Measurements from ENCODE around the gene STPG2. TPM values are rescaled to one million over a fixed set of nuclear protein-coding genes. Genes with fewer than 3 reads are reported as not detected.

Gene STPG2
- total RNA-seq, 1 experiment from 2014 or later, result 0.20 TPM

- Histone ChIP-seq H3K79me1 (ENCODE audit: insufficient read depth, low read depth, low read length, poor library complexity, severe bottlenecking) (no peaks in the 10 kb centered on the region), H3K23ac (ENCODE audit: insufficient read length, low read depth, low read length) (no peak overlapping the region), H3K27ac (ENCODE audit: insufficient read length, low read depth, low read length) (no peak overlapping the region)
These were observed 205.1 kb downstream of the STPG2 start for GRCh38 chr4:97938141-97938540.

More at GRCh38 chr4:97938141-97938540, 205.1 kb downstream of the STPG2 start:
- Histone ChIP-seq H4K91ac (ENCODE audit: insufficient read length, low read depth, low read length) (no peak overlapping the region), H4K5ac (ENCODE audit: insufficient read length, low read depth, low read length) (no peak overlapping the region), H3K56ac (ENCODE audit: insufficient read length, low read depth, low read length) (no peak overlapping the region), H2BK15ac (ENCODE audit: low read depth, low read length) (no peak overlapping the region), H2AK5ac (ENCODE audit: insufficient read length, low read length) (no peak overlapping the region), H3T11ph (ENCODE audit: low read length) (no peak overlapping the region), H3K23me2 (ENCODE audit: insufficient read length, low read depth, low read length, poor library complexity, severe bottlenecking) (no peaks in the 10 kb centered on the region), H2BK12ac (ENCODE audit: insufficient read length, low read depth, low read length) (no peak overlapping the region), H3K27me3 (ENCODE audit: insufficient read depth, low read length) (no peaks in the 10 kb centered on the region), H2BK5ac (ENCODE audit: insufficient read length, low read length) (no peak overlapping the region), H2BK20ac (ENCODE audit: low read depth, low read length, poor library complexity, severe bottlenecking) (no peak overlapping the region), H4K8ac (replicated peaks; ENCODE audit: insufficient read length, low read depth, low read length) (no peak overlapping the region), H3K18ac (ENCODE audit: insufficient read length, low read depth, low read length) (no peak overlapping the region), H4K20me1 (ENCODE audit: control insufficient read depth, insufficient read depth, insufficient read length) (no peaks in the 10 kb centered on the region), H3K9me3 (ENCODE audit: control insufficient read depth, low read depth, low read length) (no peaks in the 10 kb centered on the region), H3K79me2 (ENCODE audit: insufficient read depth, low read length) (no peaks in the 10 kb centered on the region), H3K14ac (ENCODE audit: insufficient read depth, low read length) (no peak overlapping the region), H3K4me2 (ENCODE audit: insufficient read depth, insufficient read length, low read length) (no peak overlapping the region), H3K4ac (ENCODE audit: low read depth, low read length) (no peak overlapping the region), H2BK120ac (ENCODE audit: low read depth, low read length, poor library complexity, severe bottlenecking) (no peak overlapping the region), H2AFZ (ENCODE audit: low read length) (no peak overlapping the region), H3K9ac (ENCODE audit: extremely low read depth, insufficient read length, low read length) (no peak overlapping the region), H3K4me1 (ENCODE audit: insufficient read depth, low read length) (no peaks in the 10 kb centered on the region)
- Mint-ChIP-seq H3K9me3 (peaks cover 13 to 18% of the 10 kb centered on the region in 2 experiments), H3K4me3 (no peak overlapping the region), H3K4me1 (no peaks in the 10 kb centered on the region), H3K36me3 (ENCODE audit: insufficient read depth in 1 of 3, low read depth in 3 of 3) (peaks cover 8 to 15% (median 10%) of the 10 kb centered on the region in 3 experiments; a peak in 6 of 7 replicates), H3K27ac (no peak overlapping the region), H3K27me3 (ENCODE audit: low read depth) (no peaks in the 10 kb centered on the region)
- WGBS (ENCODE audit: extremely low coverage, insufficient read length, low lambda C conversion rate), result no CpG with 5 or more reads among the region's 7 CpGs
- DNase-seq, result no peak
- TF ChIP-seq, protein P1, sequence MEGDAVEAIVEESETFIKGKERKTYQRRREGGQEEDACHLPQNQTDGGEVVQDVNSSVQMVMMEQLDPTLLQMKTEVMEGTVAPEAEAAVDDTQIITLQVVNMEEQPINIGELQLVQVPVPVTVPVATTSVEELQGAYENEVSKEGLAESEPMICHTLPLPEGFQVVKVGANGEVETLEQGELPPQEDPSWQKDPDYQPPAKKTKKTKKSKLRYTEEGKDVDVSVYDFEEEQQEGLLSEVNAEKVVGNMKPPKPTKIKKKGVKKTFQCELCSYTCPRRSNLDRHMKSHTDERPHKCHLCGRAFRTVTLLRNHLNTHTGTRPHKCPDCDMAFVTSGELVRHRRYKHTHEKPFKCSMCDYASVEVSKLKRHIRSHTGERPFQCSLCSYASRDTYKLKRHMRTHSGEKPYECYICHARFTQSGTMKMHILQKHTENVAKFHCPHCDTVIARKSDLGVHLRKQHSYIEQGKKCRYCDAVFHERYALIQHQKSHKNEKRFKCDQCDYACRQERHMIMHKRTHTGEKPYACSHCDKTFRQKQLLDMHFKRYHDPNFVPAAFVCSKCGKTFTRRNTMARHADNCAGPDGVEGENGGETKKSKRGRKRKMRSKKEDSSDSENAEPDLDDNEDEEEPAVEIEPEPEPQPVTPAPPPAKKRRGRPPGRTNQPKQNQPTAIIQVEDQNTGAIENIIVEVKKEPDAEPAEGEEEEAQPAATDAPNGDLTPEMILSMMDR (conservative IDR thresholded peaks at IDR 0.05), result no peak

All from H9 (cell line).